ENCODE data around the gene PRKCB. TPM values are rescaled to one million over a fixed set of nuclear protein-coding genes. Genes with fewer than 3 reads are reported as not detected.

The PRKCB gene
- total RNA-seq, 1 experiment from 2014 or later: 0.89 TPM

- TF ChIP-seq ZNF274 (IDR thresholded peaks at IDR 0.05; ENCODE audit: low read depth, low read length) (no peak), TCF7L2 (IDR thresholded peaks at IDR 0.05; ENCODE audit: borderline replicate concordance, extremely low read depth, insufficient read depth, insufficient read length) (no peak), CBX3 (IDR thresholded peaks at IDR 0.05; ENCODE audit: low read depth) (no peak), RAD21 (IDR thresholded peaks at IDR 0.05; ENCODE audit: low read depth) (no peak), SIN3A (IDR thresholded peaks at IDR 0.05; ENCODE audit: low read depth) (no peak)
These were observed 115.1 kb downstream of the PRKCB start (continued) for GRCh38 chr16:23950898-23951297.

GRCh38 chr16:23952128-23952970 is 116.6 kb downstream of the PRKCB start:
- ChIA-PET RAD21 (ENCODE audit: low non-redundant PET in 1 of 2, low total read pairs in 2 of 2, uncharacterized antibody in 2 of 2, unreplicated experiment in 2 of 2) (no interaction called here), CTCF (no interaction called here), POLR2A (no interaction called here)
- BruUV-seq (replicated peaks): no TSS peak
- intact Hi-C loops (cut with micrococcal nuclease): no loop called here
- Histone ChIP-seq H3K9me3 (ENCODE audit: control insufficient read depth in 1 of 2, insufficient read depth in 1 of 2, low read depth in 1 of 2, low read length in 2 of 2) (no peaks in the 10 kb centered on the region), H4K20me1 (ENCODE audit: insufficient read depth) (no peaks in the 10 kb centered on the region), H3K36me3 (ENCODE audit: control insufficient read depth in 1 of 2, insufficient read depth in 2 of 2, low read length in 2 of 2) (no peaks in the 10 kb centered on the region), H3K79me2 (ENCODE audit: insufficient read depth, low read length) (no peaks in the 10 kb centered on the region), H3K4me2 (ENCODE audit: low read length) (no peak overlapping the region), H3K9ac (ENCODE audit: low read length) (no peak overlapping the region), H3K4me1 (ENCODE audit: control insufficient read depth in 1 of 2, insufficient read depth in 2 of 2, low read length in 2 of 2) (no peaks in the 10 kb centered on the region), H3K27me3 (ENCODE audit: insufficient read depth, low read length) (peaks cover 49% of the 10 kb centered on the region), H3K27ac (ENCODE audit: low read depth, low read length) (no peak overlapping the region), H3K9me2 (ENCODE audit: insufficient read depth) (no peaks in the 10 kb centered on the region), H3K4me3 (replicated peaks in 1 of 2; ENCODE audit: low read depth in 1 of 2, low read length in 2 of 2) (no peak overlapping the region), H2AFZ (ENCODE audit: low read depth, low read length, poor library complexity, severe bottlenecking) (no peak overlapping the region)
- DNase-seq (ENCODE audit: low read depth, low spot score) (no peak), ATAC-seq (no peak)
- TF ChIP-seq SP1 (IDR thresholded peaks at IDR 0.05; ENCODE audit: low read depth) (no peak), FOSL1 (IDR thresholded peaks at IDR 0.05; ENCODE audit: low read depth) (no peak), POLR2AphosphoS5 (IDR thresholded peaks at IDR 0.05; ENCODE audit: low read depth, low read length) (no peak), ZFX (IDR thresholded peaks at IDR 0.05) (no peak), ELF1 (IDR thresholded peaks at IDR 0.05; ENCODE audit: borderline replicate concordance, low read depth) (no peak), CTCF (IDR thresholded peaks at IDR 0.05 in 2 of 3, conservative IDR thresholded peaks at IDR 0.05 in 1 of 3; ENCODE audit: borderline replicate concordance in 1 of 3, insufficient read depth in 1 of 3, low read depth in 2 of 3, low read length in 2 of 3) (no peak), SRF (IDR thresholded peaks at IDR 0.05; ENCODE audit: low read depth) (no peak), ZBTB33 (IDR thresholded peaks at IDR 0.05; ENCODE audit: extremely low read depth, insufficient replicate concordance, low read length) (no peak), MAX (IDR thresholded peaks at IDR 0.05) (no peak), CBX3 (IDR thresholded peaks at IDR 0.05; ENCODE audit: low read depth) (no peak), ATF3 (IDR thresholded peaks at IDR 0.05) (no peak), RAD21 (IDR thresholded peaks at IDR 0.05; ENCODE audit: low read depth) (no peak), EZH2 (IDR thresholded peaks at IDR 0.05) (no peak), TCF7L2 (IDR thresholded peaks at IDR 0.05; ENCODE audit: borderline replicate concordance, extremely low read depth, insufficient read depth, insufficient read length) (no peak), POLR2A (IDR thresholded peaks at IDR 0.05; ENCODE audit: borderline replicate concordance, extremely low read depth, insufficient read depth, insufficient read length) (no peak), CEBPB (IDR thresholded peaks at IDR 0.05; ENCODE audit: low read depth) (no peak), JUND (IDR thresholded peaks at IDR 0.05) (no peak), SIN3A (IDR thresholded peaks at IDR 0.05; ENCODE audit: low read depth) (no peak), EZH2phosphoT487 (IDR thresholded peaks at IDR 0.05; ENCODE audit: borderline replicate concordance) (no peak)

Measured in HCT116 (cell line).